GM12878 (cell line): ENCODE data around the gene SACS.

Experiments
- DPF2 ChIP-seq: fragments of 450-650 bp; IDR thresholded peaks from 2 replicates; pipeline ENCODE4 v1.6.1; 2017; ENCODE audit warnings: mild to moderate bottlenecking
- EGR1 ChIP-seq, 2 experiments: IDR thresholded peaks; 1 replicate in 1 of 2; 2 replicates in 1 of 2; pipeline ENCODE4 v1.6.1; 2011 to 2012; ENCODE audit warnings: low read depth in 2 of 2, low read length in 2 of 2, borderline replicate concordance in 1 of 2, mild to moderate bottlenecking in 1 of 2, moderate library complexity in 1 of 2
- EZH2 ChIP-seq: IDR thresholded peaks from 2 replicates; pipeline ENCODE4 v1.6.1; 2012; ENCODE audit warnings: low read depth, mild to moderate bottlenecking, control low read depth, inconsistent platforms, low read length, borderline replicate concordance; ENCODE audit not compliant: control insufficient read depth
- HDAC6 ChIP-seq: fragments of 200-600 bp; sonication (generic); IDR thresholded peaks from one replicate; pipeline ENCODE4 v1.8.0; 2017; ENCODE audit warnings: antibody characterized with exemption; ENCODE audit not compliant: unreplicated experiment
- IRF3 ChIP-seq: fragments of 450-650 bp; IDR thresholded peaks from 2 replicates; pipeline ENCODE4 v1.6.1; 2014; ENCODE audit warnings: mild to moderate bottlenecking
- POLR2A ChIP-seq: IDR thresholded peaks from 2 replicates; pipeline ENCODE4 v1.6.1; 2011; ENCODE audit warnings: low read depth, mild to moderate bottlenecking, low read length
- RAD21 ChIP-seq: IDR thresholded peaks from 2 replicates; pipeline ENCODE4 v1.6.1; 2011; ENCODE audit warnings: mild to moderate bottlenecking, low read depth, low read length, moderate library complexity; ENCODE audit not compliant: insufficient read depth
- SUZ12 ChIP-seq: fragments of 200-600 bp; sonication (generic); IDR thresholded peaks from one replicate; pipeline ENCODE4 v1.6.1; 2018; ENCODE audit warnings: antibody characterized with exemption, mild to moderate bottlenecking; ENCODE audit not compliant: unreplicated experiment
- TCF3 ChIP-seq: IDR thresholded peaks from 2 replicates; pipeline ENCODE4 v1.6.1; 2012; ENCODE audit warnings: low read depth, mild to moderate bottlenecking, low read length, borderline replicate concordance; ENCODE audit not compliant: insufficient read depth
- ZNF207 ChIP-seq: fragments of 450-650 bp; IDR thresholded peaks from 2 replicates; pipeline ENCODE4 v1.6.1; 2014; ENCODE audit warnings: antibody characterized with exemption, mild to moderate bottlenecking, borderline replicate concordance
- ZNF384 ChIP-seq: IDR thresholded peaks from 2 replicates; pipeline ENCODE4 v1.6.1; 2012; ENCODE audit warnings: low read depth, mild to moderate bottlenecking, low read length, improper control_type of control experiment, borderline replicate concordance

GRCh38 chr13:23344931-23345595 is 88.4 kb downstream of the SACS start:
- no peak for TF ChIP-seq TCF3
- TF ChIP-seq POLR2A = no peak
- TF ChIP-seq ZNF207 = no peak
- no peak for TF ChIP-seq HDAC6
- TF ChIP-seq SUZ12 = no peak
- TF ChIP-seq IRF3 = no peak
- TF ChIP-seq EZH2 = no peak
- TF ChIP-seq EGR1 (IDR thresholded peaks at IDR 0.05; ENCODE audit: borderline replicate concordance in 1 of 2, low read depth in 2 of 2, low read length in 2 of 2) = no peak
- TF ChIP-seq DPF2 = no peak
- no peak for TF ChIP-seq ZNF384
- TF ChIP-seq RAD21 = no peak
